Fibroblast of pulmonary artery (primary cell): Measurements from ENCODE around the gene RSKR.

Source experiments
- DNase-seq: peaks from one replicate; pipeline ENCODE4 v3.0.0-alpha.2; 2010; ENCODE audit warnings: low read depth
- H3K4me3 ChIP-seq: replicated peaks from 2 replicates; pipeline ENCODE4 v1.5.1; 2011; ENCODE audit warnings: low read depth, mild to moderate bottlenecking, control low read depth, low read length, moderate library complexity
- CTCF ChIP-seq: IDR thresholded peaks from 2 replicates; pipeline ENCODE4 v1.5.1; 2011; ENCODE audit warnings: mild to moderate bottlenecking, control low read depth, low read length, inconsistent platforms; ENCODE audit errors: missing control alignments

The RSKR gene

DNA sequence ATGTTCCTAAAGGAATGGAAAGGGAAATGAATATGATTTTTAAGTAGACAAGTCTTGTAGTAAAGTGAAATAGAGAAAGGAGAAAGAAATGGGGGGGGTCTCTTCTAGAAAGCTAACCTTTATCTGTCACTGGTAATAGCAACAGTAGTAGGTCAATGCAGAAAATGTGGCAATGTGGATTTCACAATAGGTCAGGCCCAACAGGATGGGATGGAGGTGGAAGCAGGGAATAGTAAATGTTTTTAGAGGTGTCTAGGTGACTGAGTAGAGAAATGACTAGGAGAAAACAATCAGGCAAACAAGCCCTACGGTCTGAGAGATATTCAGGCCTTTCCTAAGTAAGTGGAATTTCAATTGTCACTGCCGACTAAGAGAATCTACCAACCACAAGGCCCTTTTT lies 6.0 kb upstream of the RSKR start:
- H3K4me3 ChIP-seq, result no peak overlapping the region
- DNase-seq, result no peak
- TF ChIP-seq CTCF, result no peak

GRCh38 chr17:28618464-28618863 lies 4.5 kb upstream of the RSKR start:
- no peak for TF ChIP-seq CTCF
- H3K4me3 ChIP-seq, result no peak overlapping the region
- no peak for DNase-seq

DNA sequence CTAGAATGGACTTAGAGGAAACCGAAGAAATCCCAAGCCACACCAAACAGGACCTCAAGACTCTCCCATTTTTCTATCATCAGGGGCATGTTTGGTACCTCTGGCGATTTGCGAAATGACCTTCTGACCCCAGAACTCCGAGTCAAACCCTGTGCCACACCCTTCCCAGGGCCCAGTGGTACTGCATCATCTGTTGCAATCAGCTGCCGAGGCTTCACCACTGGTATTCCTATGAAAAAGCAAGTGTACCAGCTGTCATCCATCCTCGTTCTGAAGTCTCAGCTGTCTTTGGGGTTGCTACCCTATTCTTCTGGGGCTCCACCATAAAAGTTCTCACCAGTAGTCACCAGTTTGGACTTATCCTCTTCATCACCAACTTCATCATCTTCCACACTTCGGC lies 2.3 kb upstream of the RSKR start:
- no peak overlapping the region for H3K4me3 ChIP-seq
- DNase-seq, result no peak
- no peak for TF ChIP-seq CTCF

GRCh38 chr17:28615260-28615940 lies 1.4 kb upstream of the RSKR start:
- no peak overlapping the region for H3K4me3 ChIP-seq
- no peak for DNase-seq
- no peak for TF ChIP-seq CTCF

- peak; percentile 54 for DNase-seq
- TF ChIP-seq CTCF, result peak; percentile 82
- no peak overlapping the region for H3K4me3 ChIP-seq
Measured at GRCh38 chr17:28612936-28613872, 781 bp downstream of the RSKR start.

- no peak for TF ChIP-seq CTCF
- H3K4me3 ChIP-seq, result no peak overlapping the region
- no peak for DNase-seq
Measured at GRCh38 chr17:28612531-28612930, 1.5 kb downstream of the RSKR start.
